Measurements from ENCODE around the gene XXYLT1.
"Not testable (repeated sequence)": the region's sequence is repeated elsewhere in the genome, so short reads cannot be mapped to it uniquely, and the experiment has no call there.

XXYLT1 gene

GRCh38 chr3:195096484-195097330 is 174.3 kb downstream of the XXYLT1 start:
- DNase-seq (ENCODE audit: low read depth in 2 of 2): no peak

- DNase-seq (ENCODE audit: low read depth in 2 of 2): no peak
These were observed 174.9 kb downstream of the XXYLT1 start for GRCh38 chr3:195096053-195096452.

- no peak for DNase-seq (ENCODE audit: low read depth in 2 of 2)
These were observed 175.3 kb downstream of the XXYLT1 start for GRCh38 chr3:195095704-195096036.

GRCh38 chr3:195095035-195095703 is 175.8 kb downstream of the XXYLT1 start:
- DNase-seq (ENCODE audit: low read depth in 2 of 2): no peak

GRCh38 chr3:195094191-195094921 is 176.6 kb downstream of the XXYLT1 start:
- no peak for DNase-seq (ENCODE audit: low read depth in 2 of 2)

DNA sequence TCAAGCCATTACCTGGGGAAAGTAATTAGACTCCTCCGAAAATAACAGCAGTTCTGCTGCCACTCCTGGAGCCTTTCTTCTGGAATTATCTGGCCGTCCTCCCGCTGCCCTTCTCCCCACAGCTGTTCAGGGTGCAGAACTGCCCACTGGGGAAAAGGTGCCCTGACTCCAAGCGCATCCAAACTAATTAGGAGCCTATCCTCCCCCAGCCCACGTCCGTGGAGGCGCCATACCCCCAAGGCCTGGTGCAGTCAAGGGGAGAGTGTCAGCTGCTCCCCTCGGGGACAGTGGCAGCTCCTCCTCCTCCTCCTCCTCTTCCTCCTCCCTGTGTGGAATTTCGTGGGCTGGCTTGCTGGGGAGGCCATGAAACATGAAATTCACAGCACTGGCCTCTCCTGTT is 177.2 kb downstream of the XXYLT1 start:
- no peak for DNase-seq (ENCODE audit: low read depth in 2 of 2)

- not testable (repeated sequence) for DNase-seq (ENCODE audit: low read depth in 2 of 2)
These were observed 182.9 kb downstream of the XXYLT1 start for GRCh38 chr3:195087840-195088601.

- no peak for DNase-seq (ENCODE audit: low read depth in 2 of 2)
These were observed 183.6 kb downstream of the XXYLT1 start for GRCh38 chr3:195087328-195087727.

GRCh38 chr3:195086885-195087284 is 184.1 kb downstream of the XXYLT1 start:
- no peak for DNase-seq (ENCODE audit: low read depth in 2 of 2)

DNA sequence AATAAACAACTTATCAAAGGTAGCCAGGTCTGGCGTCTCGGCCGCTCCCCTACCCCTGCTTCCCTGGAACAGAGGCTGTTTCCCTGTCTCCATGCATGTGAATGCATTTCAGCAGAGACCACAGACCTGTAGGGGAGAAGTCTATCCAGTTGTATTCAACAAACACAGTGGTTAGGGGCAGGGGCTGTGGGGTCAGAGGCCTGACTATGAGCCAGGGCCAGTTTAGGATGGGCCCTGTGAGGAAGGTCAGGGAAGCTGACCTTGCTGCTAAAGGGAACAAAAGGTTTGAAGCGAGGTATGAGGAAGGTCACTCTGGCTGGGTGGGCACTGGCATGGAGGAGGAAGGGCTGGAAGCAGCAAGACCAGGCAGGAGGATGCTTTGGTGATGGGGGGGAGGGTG is 184.6 kb downstream of the XXYLT1 start:
- no peak for DNase-seq (ENCODE audit: low read depth in 2 of 2)

DNA sequence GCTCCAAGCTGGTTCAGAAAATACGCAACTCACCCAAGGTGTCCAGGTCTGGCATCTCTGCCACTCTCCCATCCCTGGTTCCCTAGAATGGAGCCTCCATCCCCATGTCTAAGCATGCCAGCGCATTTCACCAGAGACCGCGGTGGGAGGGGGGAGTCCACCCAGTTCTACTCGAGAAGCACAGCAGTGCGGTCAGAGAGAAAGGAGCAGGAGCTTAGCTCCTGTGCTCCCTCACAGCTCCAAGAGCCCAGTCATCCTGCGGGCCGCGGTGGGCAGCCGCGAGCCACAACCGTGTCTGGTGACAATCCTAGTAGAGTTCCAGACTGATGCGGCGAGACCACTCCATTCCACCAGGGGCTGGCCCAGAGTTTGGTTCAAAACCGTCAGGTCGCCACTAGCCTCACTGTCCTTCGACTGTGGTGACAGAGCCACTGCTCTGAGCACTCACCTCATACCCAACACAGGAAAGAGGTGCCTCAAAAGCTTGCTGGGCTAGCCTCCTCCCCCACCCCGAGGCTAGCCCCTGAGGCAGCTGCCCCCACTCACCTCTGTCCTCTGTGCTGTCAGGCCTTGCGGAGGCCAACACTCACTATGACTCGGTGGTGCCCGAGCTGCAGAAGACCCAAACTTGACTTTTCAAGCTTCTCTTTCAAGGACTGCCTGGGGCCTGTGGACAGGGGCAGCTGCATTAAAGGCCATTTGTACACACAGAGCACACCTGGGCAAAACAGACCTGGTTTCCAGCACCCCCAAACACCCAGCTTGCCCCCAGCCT is 185.4 kb downstream of the XXYLT1 start:
- DNase-seq (ENCODE audit: low read depth in 2 of 2): no peak

DNA sequence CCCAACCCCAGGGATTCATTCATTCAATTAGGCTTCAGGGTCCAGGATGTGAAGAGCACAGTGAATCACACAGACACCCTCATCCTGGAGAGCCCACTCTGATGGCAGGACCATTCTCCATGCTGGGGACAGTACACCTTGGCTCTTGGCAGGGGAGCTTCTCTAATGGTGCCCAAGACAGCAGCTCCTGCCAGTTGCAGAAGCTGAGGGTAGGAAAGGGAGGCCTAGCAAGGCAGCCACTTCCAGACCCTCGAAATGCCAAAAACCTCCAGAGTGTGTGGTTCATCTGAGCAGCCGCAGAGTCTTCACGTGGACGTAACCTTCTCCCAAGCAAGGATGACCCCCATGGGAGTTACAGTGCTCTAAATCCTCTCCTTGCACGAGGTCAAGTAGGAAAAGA is 186.2 kb downstream of the XXYLT1 start:
- no peak for DNase-seq (ENCODE audit: low read depth in 2 of 2)

GRCh38 chr3:195083659-195084058 is 187.3 kb downstream of the XXYLT1 start:
- no peak for DNase-seq (ENCODE audit: low read depth in 2 of 2)

- no peak for DNase-seq (ENCODE audit: low read depth in 2 of 2)
These were observed 188.1 kb downstream of the XXYLT1 start for GRCh38 chr3:195082811-195083210.

DNA sequence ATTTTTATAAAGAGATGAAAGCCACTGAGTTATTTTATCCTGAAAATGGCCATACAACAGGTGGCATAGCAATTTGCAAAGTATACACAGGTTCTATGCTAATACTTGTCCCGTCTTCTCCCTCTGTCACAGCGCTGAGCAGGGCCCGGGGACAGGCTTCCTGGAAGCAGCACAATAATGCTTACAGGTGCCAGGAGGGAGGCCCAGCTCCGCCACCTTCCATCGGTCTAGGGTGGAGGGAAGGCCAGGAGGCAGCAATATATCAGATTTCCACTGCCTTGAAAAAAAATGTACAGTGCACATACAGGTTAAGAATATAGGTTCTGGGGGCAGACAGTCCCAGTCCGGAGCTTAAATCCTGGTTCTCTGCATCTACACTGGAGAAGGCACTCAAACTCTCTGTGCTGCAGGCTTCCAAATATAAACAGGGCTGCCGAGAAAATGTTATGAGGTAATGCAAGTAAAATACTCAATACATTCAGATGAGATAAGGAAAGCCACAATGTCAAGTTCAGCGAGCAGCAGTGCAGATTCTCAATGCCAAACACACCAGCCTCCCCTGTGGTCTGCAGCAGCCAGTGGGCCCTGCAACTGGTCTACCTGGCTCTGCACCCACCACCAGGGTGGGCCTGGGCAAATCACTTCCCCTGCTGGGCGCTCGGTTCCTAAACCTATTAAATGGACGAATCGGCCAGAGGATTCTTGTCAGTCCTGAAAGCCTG is 189.6 kb downstream of the XXYLT1 start:
- DNase-seq (ENCODE audit: low read depth in 2 of 2): no peak

- no peak for DNase-seq (ENCODE audit: low read depth in 2 of 2)
These were observed 190.3 kb downstream of the XXYLT1 start for GRCh38 chr3:195080571-195081151.

DNA sequence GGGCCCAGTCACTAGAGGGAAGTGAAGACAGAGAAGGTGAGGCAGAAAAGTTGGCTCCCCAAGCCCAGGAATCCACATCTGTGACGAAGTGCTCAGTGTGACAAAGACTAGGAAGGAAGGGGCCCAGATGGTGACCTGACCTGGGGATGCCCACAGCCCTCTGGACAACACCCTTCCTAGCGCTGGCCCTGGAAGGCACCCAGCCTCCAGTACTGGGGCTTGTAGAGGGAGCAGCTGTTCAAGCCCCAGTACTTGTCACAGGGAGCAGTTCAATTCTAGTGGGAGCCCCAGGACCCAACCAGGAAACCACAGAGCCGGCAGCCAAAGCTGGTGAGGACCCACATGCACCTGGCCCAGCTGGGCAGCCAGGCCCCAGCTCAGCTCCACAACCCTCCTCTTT is 190.8 kb downstream of the XXYLT1 start:
- no peak for DNase-seq (ENCODE audit: low read depth in 2 of 2)

DNA sequence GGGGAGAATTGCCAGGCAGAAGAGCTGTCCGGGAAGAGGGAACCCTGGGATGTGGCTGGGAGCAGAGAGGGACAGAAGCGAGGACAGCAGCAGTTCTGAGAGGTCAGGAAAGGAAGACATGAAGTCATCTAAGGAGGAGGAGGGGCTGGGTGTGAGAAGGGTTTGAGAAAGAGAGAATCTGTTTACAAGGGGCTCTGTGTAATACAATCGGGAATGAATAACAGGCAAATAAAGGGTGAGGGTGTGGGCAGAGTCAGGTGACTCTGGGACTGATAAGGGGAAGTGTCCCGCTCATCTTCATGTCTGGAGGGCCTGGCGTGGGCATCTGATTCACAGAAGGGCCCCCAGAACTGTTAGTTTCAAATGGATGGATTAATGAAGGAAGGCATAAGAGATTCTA is 191.3 kb downstream of the XXYLT1 start:
- no peak for DNase-seq (ENCODE audit: low read depth in 2 of 2)

GRCh38 chr3:195078891-195079440 is 192.0 kb downstream of the XXYLT1 start:
- no peak for DNase-seq (ENCODE audit: low read depth in 2 of 2)

All from stimulated activated CD8-positive, alpha-beta memory T cell treated with anti-CD3 and anti-CD28 coated beads, Interleukin-7, amount 100 ng/mL, for 4 hours (primary cell).